DOHH2 (cell line): ENCODE results near the gene AP3B1.
"Not testable (repeated sequence)": the region's sequence is repeated elsewhere in the genome, so short reads cannot be mapped to it uniquely, and the experiment has no call there.

Experiments
- H3F3A ChIP-seq: fragments of 200-600 bp; sonication (generic), shearing (Covaris generic); 2 replicates; pipeline ENCODE4 v1.6.0; 2016; ENCODE audit warnings: antibody characterized with exemption, mild to moderate bottlenecking; ENCODE audit not compliant: control insufficient read depth, insufficient read depth
- H3K27ac ChIP-seq: fragments of 200-600 bp; sonication (generic); 2 replicates; pipeline ENCODE4 v1.5.1; 2014; ENCODE audit warnings: low read depth, mild to moderate bottlenecking, low read length, moderate library complexity
- H3K27me3 ChIP-seq: fragments of 200-600 bp; sonication (generic); 2 replicates; pipeline ENCODE4 v1.6.1; 2014; ENCODE audit warnings: mild to moderate bottlenecking, low read length, mixed read lengths; ENCODE audit not compliant: control insufficient read depth
- H3K36me3 ChIP-seq: fragments of 200-600 bp; sonication (generic); 2 replicates; pipeline ENCODE4 v1.6.1; 2014; ENCODE audit warnings: mild to moderate bottlenecking, low read length, moderate library complexity, mixed read lengths; ENCODE audit not compliant: control insufficient read depth
- H3K4me1 ChIP-seq: fragments of 200-600 bp; sonication (generic); 2 replicates; pipeline ENCODE4 v1.6.1; 2014; ENCODE audit warnings: mild to moderate bottlenecking, low read length, mixed read lengths; ENCODE audit not compliant: control insufficient read depth
- H3K4me2 ChIP-seq: fragments of 200-600 bp; sonication (generic); 2 replicates; pipeline ENCODE4 v1.6.0; 2014; ENCODE audit warnings: mild to moderate bottlenecking, low read length, moderate library complexity
- H3K4me3 ChIP-seq: fragments of 200-600 bp; sonication (generic); 2 replicates; pipeline ENCODE4 v1.5.1; 2014; ENCODE audit warnings: mild to moderate bottlenecking, low read length, mixed read lengths
- H3K79me2 ChIP-seq: fragments of 200-600 bp; sonication (generic); 2 replicates; pipeline ENCODE4 v1.6.1; 2014; ENCODE audit warnings: mild to moderate bottlenecking, low read length, mixed read lengths; ENCODE audit not compliant: control insufficient read depth
- H3K9me2 ChIP-seq: fragments of 200-600 bp; sonication (generic); replicated peaks from 2 replicates; pipeline ENCODE4 v1.6.1; 2014; ENCODE audit warnings: mild to moderate bottlenecking, low read length, mixed read lengths; ENCODE audit not compliant: control insufficient read depth
- H3K9me3 ChIP-seq: fragments of 200-600 bp; sonication (generic); 2 replicates; pipeline ENCODE4 v1.6.1; 2014; ENCODE audit warnings: antibody characterized with exemption, low read length, mixed read lengths; ENCODE audit not compliant: control insufficient read depth, insufficient read depth
- H4K20me1 ChIP-seq: fragments of 200-600 bp; sonication (generic); 2 replicates; pipeline ENCODE4 v1.6.0; 2014; ENCODE audit warnings: low read depth, mild to moderate bottlenecking, antibody characterized with exemption, low read length, moderate library complexity; ENCODE audit not compliant: control insufficient read depth, insufficient read depth
- CTCF ChIP-seq: fragments of 200-600 bp; sonication (generic); IDR thresholded peaks from one replicate; pipeline ENCODE4 v1.5.1; 2014; ENCODE audit warnings: antibody characterized with exemption, mild to moderate bottlenecking, low read depth, low read length; ENCODE audit not compliant: poor library complexity, severe bottlenecking
- EZH2phosphoT487 ChIP-seq: fragments of 200-600 bp; sonication (generic); IDR thresholded peaks from 2 replicates; pipeline ENCODE4 v1.6.1; 2017; ENCODE audit warnings: borderline replicate concordance, mild to moderate bottlenecking, antibody characterized with exemption, low read length, moderate library complexity, mixed read lengths

Gene AP3B1

GRCh38 chr5:78077369-78078068 lies 217.0 kb downstream of the AP3B1 start:
- Histone ChIP-seq H3K36me3 (peaks cover 3% of the 10 kb centered on the region; the same call in 1 of the 2 replicates), H3F3A (no peaks in the 10 kb centered on the region), H3K4me3 (no peak overlapping the region), H3K27me3 (no peaks in the 10 kb centered on the region), H4K20me1 (no peaks in the 10 kb centered on the region), H3K9me2 (no peaks in the 10 kb centered on the region), H3K27ac (no peak overlapping the region), H3K4me1 (no peaks in the 10 kb centered on the region), H3K9me3 (no peaks in the 10 kb centered on the region), H3K4me2 (no peak overlapping the region), H3K79me2 (no peaks in the 10 kb centered on the region)
- TF ChIP-seq CTCF (no peak), EZH2phosphoT487 (no peak)

- Histone ChIP-seq H4K20me1 (no peaks in the 10 kb centered on the region), H3K9me2 (no peaks in the 10 kb centered on the region), H3F3A (no peaks in the 10 kb centered on the region), H3K9me3 (no peaks in the 10 kb centered on the region), H3K4me3 (no peak overlapping the region), H3K4me1 (no peaks in the 10 kb centered on the region), H3K27ac (no peak overlapping the region), H3K4me2 (no peak overlapping the region), H3K36me3 (peaks cover 3% of the 10 kb centered on the region; the same call in 1 of the 2 replicates), H3K27me3 (no peaks in the 10 kb centered on the region), H3K79me2 (no peaks in the 10 kb centered on the region)
- TF ChIP-seq EZH2phosphoT487 (no peak), CTCF (no peak)
Observed at GRCh38 chr5:78076351-78076750, 218.1 kb downstream of the AP3B1 start.

GRCh38 chr5:78075301-78075700 lies 219.2 kb downstream of the AP3B1 start:
- TF ChIP-seq CTCF (no peak), EZH2phosphoT487 (no peak)
- Histone ChIP-seq H3K4me1 (no peaks in the 10 kb centered on the region), H3K4me3 (no peak overlapping the region), H3K27ac (no peak overlapping the region), H3K4me2 (no peak overlapping the region), H3K79me2 (no peaks in the 10 kb centered on the region), H3K9me2 (no peaks in the 10 kb centered on the region), H3K27me3 (no peaks in the 10 kb centered on the region), H4K20me1 (no peaks in the 10 kb centered on the region), H3K9me3 (no peaks in the 10 kb centered on the region), H3K36me3 (peaks cover 3% of the 10 kb centered on the region; the same call in 1 of the 2 replicates), H3F3A (no peaks in the 10 kb centered on the region)

GRCh38 chr5:78070691-78071090 lies 223.8 kb downstream of the AP3B1 start:
- H3K9me2 ChIP-seq, H3F3A ChIP-seq, H3K79me2 ChIP-seq, H3K4me2 ChIP-seq, H3K36me3 ChIP-seq, H3K9me3 ChIP-seq, H3K4me1 ChIP-seq, H3K4me3 ChIP-seq, H3K27me3 ChIP-seq, H3K27ac ChIP-seq, H4K20me1 ChIP-seq: not testable (repeated sequence)

GRCh38 chr5:78067581-78067980 lies 226.9 kb downstream of the AP3B1 start:
- not testable (repeated sequence) for H3K27ac ChIP-seq, H3K4me3 ChIP-seq, H3K4me2 ChIP-seq, H3K4me1 ChIP-seq, H3K36me3 ChIP-seq, H3K27me3 ChIP-seq, H3K9me2 ChIP-seq, H3K9me3 ChIP-seq, H4K20me1 ChIP-seq, H3K79me2 ChIP-seq, H3F3A ChIP-seq

- not testable (repeated sequence) for H3K9me3 ChIP-seq, H3F3A ChIP-seq, H3K27ac ChIP-seq, H3K79me2 ChIP-seq, H3K4me2 ChIP-seq, H3K4me1 ChIP-seq, H3K36me3 ChIP-seq, H4K20me1 ChIP-seq, H3K27me3 ChIP-seq, H3K9me2 ChIP-seq, H3K4me3 ChIP-seq
Observed at GRCh38 chr5:78066722-78067121, 227.8 kb downstream of the AP3B1 start.
